ENCODE measurements around the gene ALOX15B.

- no peak for TF ChIP-seq CTCF (IDR thresholded peaks at IDR 0.05 in 8 of 11, conservative IDR thresholded peaks at IDR 0.05 in 3 of 11)
- no peak for TF ChIP-seq POLR2AphosphoS5 (IDR thresholded peaks at IDR 0.05)
- TF ChIP-seq POLR2A (IDR thresholded peaks at IDR 0.05), result no peak
These were observed 34.0 kb upstream of the ALOX15B start for GRCh38 chr17:8004899-8005298.
